Effector memory CD8-positive, alpha-beta T cell (primary cell): ENCODE data around the gene AP3D1.
A peak's percentile ranks its signal among the peaks of the same experiment; 100 is the strongest.

Source experiments
- ATAC-seq: fragments of 150-1000 bp; cut with Tn5 transposase; replicated peaks from 2 replicates; pipeline ENCODE4 v1.10.0; 2021; ENCODE audit warnings: mild to moderate bottlenecking, moderate library complexity
- DNase-seq, 3 experiments: peaks; one replicate each; pipeline ENCODE4 v3.0.0; 2021
- H3K27ac Mint-ChIP-seq, 2 donors: one replicate each; pipeline ENCODE4 v1.8.0; 2022; ENCODE audit warnings: mild to moderate bottlenecking in 2 of 2, mixed read lengths in 2 of 2, moderate library complexity in 2 of 2
- H3K27me3 Mint-ChIP-seq, 2 donors: one replicate each; pipeline ENCODE4 v1.8.0; 2022; ENCODE audit warnings: mixed read lengths in 2 of 2
- H3K36me3 Mint-ChIP-seq: one replicate; pipeline ENCODE4 v1.8.0; 2022; ENCODE audit warnings: mild to moderate bottlenecking, moderate library complexity, mixed read lengths; ENCODE audit not compliant: insufficient read depth
- H3K4me1 Mint-ChIP-seq, 2 donors: one replicate each; pipeline ENCODE4 v1.8.0; 2022; ENCODE audit warnings: low read depth in 2 of 2, mixed read lengths in 2 of 2
- H3K4me3 Mint-ChIP-seq, 2 donors: one replicate each; pipeline ENCODE4 v1.8.0; 2022; ENCODE audit warnings: mild to moderate bottlenecking in 2 of 2, mixed read lengths in 2 of 2, moderate library complexity in 2 of 2
- H3K9me3 Mint-ChIP-seq, 2 donors: one replicate each; pipeline ENCODE4 v1.8.0; 2022; ENCODE audit warnings: mixed read lengths in 2 of 2

Gene AP3D1

DNA sequence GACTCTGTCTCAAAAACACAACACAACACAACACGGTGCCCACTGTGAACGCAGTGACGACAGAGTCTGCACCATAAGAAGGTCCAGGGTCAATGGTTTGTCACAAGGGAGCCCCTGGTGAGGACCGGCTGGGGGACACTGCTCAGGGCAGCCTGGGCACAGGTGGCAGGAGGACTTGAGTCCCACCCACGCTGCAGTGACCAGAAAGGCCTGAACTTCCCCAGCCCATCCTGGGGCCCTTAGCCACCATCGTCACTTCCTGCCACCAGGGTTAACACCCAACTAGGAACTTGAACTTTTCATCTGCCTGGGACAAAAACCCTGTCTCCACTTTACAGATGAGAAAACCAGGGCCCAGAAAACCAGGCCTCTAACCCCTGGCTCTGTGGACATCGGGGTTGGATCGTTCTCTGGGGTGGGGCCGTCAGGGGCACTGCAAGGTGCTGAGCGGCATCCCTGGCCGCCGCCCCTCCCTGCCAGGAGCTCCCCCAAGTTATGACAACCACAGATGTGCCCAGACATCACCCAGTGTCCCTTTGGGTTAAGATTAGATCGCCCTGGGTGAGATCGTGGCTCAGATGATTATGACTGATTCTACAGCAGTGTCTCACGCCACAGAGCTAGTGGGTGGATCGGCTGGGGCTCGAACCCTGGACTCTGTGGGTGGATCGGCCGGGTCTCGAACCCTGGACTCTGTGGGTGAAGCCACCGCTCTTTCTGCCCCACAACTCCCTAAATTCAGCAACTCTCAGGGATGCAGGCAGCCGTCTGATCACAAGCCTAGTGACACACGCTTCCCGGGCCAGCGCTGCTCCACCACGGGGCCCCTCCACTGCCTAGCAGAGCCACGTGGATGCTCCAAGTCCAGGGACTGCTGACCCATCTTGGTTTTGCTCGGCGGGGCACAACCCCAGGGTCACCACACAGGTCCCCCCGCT is 69.2 kb downstream of the AP3D1 start:
- peak; percentile 50 for ATAC-seq
- no peaks in the 10 kb centered on the region for H3K27me3 Mint-ChIP-seq
- peak overlapping the region; percentile 97 to 98 for H3K27ac Mint-ChIP-seq
- DNase-seq = peak; percentile 60 to 68 (median 65)
- H3K4me1 Mint-ChIP-seq = peaks cover 55 to 56% of the 10 kb centered on the region in 2 donors
- H3K9me3 Mint-ChIP-seq = no peaks in the 10 kb centered on the region
- peaks cover 97% of the 10 kb centered on the region for H3K36me3 Mint-ChIP-seq
- peak overlapping the region; percentile 96 to 98 for H3K4me3 Mint-ChIP-seq

DNA sequence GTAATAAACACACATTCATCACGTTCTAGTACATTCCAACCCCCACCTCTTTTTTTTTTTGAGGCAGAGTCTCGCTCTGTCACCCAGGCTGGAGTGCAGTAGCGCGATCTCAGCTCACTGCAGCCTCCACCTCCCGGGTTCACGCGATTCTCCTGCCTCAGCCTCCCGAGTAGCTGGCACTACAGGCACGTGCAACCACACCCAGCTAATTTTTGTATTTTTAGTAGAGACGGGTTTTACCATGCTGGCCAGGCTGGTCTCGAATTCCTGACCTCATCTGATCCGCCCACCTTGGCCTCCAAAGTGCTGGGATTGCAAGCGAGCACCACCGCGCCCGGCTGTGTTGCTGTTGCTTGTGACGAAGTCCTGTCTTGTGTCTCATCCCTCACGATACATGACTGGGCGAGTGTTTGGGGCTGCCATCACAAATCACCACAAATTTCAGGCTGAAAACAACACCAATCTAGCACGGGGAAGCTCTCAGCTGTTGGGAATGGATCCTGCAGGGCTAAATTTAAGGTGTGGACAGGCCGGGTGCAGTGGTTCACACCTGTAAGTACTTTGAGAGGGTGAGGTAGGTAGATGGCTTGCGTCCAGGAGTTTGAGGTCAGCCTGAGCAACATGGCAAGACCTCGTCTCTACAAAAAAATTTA is 70.9 kb downstream of the AP3D1 start:
- Mint-ChIP-seq H3K4me3 (peak overlapping the region; percentile 96 to 98), H3K4me1 (peaks cover 46% of the 10 kb centered on the region in 2 donors), H3K36me3 (peaks cover 100% of the 10 kb centered on the region), H3K9me3 (no peaks in the 10 kb centered on the region), H3K27me3 (no peaks in the 10 kb centered on the region), H3K27ac (peak overlapping the region; percentile 97 to 98)
- ATAC-seq (no peak), DNase-seq (no peak)

DNA sequence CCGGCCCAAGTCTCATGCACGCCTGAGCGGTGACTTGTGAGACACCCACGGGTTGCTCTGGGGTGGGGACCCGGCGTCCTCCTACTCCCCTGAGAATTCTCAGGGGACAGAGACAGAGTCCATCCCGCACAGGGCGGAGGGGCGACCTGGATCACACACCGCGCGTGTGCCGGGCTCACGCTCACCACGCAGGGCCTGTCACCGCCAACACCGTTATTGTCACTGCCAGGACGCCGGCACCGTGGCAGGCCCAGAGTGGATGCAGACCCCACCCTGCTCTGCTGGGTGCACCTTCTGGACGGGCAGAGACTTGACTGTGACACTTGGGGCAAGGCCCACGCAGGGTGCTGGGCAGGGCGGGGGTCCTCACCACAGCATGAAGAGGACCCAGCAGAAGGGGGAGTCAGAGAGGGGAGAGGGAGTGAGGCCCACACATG is 71.5 kb downstream of the AP3D1 start:
- H3K36me3 Mint-ChIP-seq = peaks cover 100% of the 10 kb centered on the region
- H3K4me1 Mint-ChIP-seq = peaks cover 41 to 42% of the 10 kb centered on the region in 2 donors
- DNase-seq = no peak
- ATAC-seq = no peak
- peak overlapping the region; percentile 96 to 98 for H3K4me3 Mint-ChIP-seq
- peak overlapping the region; percentile 97 to 98 for H3K27ac Mint-ChIP-seq
- H3K27me3 Mint-ChIP-seq = no peaks in the 10 kb centered on the region
- no peaks in the 10 kb centered on the region for H3K9me3 Mint-ChIP-seq

DNA sequence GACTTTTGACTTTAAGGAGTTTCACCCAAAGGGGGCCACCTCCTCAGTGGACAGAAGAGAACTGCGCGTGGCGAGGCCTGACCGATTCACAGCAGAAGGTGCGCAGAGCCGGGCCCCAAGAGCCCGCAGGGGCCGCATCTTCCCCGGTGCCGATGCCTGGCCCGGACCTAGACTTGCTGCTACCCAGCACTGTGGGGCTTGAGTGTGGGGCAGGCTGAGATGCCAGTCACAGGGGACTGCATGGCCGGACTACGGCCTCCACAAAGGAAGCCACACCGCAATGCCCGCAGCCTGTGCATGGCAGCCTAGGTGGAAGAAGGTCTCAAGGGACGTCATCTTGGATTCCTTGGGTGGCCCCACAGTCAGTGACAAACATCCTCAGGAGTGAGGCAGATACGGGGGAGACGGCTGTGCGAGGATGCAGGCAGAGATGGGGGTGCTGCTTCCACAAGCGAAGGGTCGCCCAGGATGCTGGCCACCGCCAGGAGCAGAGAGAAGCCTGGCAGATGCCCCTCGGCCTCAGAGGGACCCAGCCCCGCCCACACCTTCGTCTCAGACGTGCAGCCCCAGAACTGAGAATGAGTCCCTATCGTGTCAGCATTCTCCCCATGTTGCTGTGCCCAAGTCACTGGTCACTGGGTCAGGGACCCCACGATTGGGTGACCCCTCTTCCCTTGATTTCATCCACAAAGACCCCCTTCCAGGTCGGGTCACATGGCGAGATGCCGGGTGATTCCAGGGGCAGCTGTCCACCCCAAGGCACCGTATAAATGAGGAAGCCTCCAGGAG is 72.1 kb downstream of the AP3D1 start:
- no peaks in the 10 kb centered on the region for H3K9me3 Mint-ChIP-seq
- ATAC-seq = no peak
- no peak for DNase-seq
- peak overlapping the region; percentile 97 to 98 for H3K27ac Mint-ChIP-seq
- peak overlapping the region; percentile 96 to 98 for H3K4me3 Mint-ChIP-seq
- H3K4me1 Mint-ChIP-seq = peaks cover 41 to 42% of the 10 kb centered on the region in 2 donors
- peaks cover 100% of the 10 kb centered on the region for H3K36me3 Mint-ChIP-seq
- H3K27me3 Mint-ChIP-seq = no peaks in the 10 kb centered on the region

DNA sequence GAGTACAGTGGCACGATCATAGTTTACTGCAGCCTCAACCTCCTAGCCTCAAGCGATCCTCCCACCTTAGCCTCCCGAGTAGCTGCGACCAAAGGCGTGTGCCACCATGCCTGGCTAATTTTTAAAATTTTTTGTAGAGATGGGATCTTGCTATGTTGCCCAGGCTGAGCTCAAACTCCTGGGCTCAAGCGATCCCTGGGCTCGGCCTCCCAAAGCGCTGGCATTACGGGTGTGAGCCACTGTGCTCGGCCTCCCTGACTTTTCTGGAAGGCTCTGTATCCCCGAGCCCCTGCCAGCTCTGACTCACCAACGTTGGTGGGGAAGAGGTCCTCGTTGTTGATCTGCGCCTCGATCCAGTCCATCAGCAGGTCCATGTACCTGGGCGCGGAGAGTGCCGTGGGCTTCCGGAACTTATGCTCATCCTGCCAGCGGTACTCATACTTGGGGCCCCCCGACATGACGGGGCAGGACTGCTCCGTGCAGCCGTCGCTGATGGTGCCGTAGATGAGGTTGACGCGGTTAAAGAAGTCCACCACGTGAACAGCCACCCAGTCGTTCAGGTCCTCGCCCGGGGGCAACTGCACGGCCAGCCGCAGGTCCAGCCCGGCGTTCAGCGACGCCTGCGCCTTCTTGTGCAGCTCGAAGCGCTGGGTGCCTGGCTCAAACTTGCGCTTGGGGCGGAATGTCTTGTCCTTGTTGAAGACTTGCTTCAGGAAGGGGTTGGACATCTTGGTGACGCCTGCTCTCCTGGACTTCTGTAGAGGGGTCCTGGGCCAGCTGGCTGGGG is 73.3 kb downstream of the AP3D1 start:
- DNase-seq (no peak), ATAC-seq (no peak)
- H3K4me1 Mint-ChIP-seq = peaks cover 36 to 38% of the 10 kb centered on the region in 2 donors
- no peaks in the 10 kb centered on the region for H3K27me3 Mint-ChIP-seq
- H3K4me3 Mint-ChIP-seq = peak overlapping the region in 1 of 2 donors; percentile 98
- H3K36me3 Mint-ChIP-seq = peaks cover 100% of the 10 kb centered on the region
- H3K9me3 Mint-ChIP-seq = no peaks in the 10 kb centered on the region
- peak overlapping the region; percentile 22 to 98 for H3K27ac Mint-ChIP-seq

DNA sequence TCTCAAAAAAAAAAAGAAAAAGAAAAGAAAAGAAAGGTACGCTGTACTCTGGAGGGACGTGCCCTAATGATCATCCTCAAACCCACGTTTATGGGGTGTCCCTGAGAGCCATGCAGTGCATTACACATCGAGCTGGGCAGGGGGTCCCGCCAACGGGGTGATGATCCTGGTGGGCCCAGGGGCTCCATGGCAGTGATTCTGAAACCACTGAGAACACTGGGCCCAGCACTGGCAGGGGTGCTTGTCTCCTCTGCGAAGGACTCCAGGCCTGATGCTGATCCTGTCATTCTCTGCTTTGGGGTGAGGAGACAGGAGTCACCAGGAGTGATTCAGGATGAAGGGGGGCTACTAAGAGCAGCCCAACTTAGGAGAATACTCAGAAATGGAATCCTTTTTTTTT is 74.0 kb downstream of the AP3D1 start:
- DNase-seq = no peak
- no peaks in the 10 kb centered on the region for H3K27me3 Mint-ChIP-seq
- no peak overlapping the region for H3K4me3 Mint-ChIP-seq
- H3K36me3 Mint-ChIP-seq = peaks cover 100% of the 10 kb centered on the region
- H3K27ac Mint-ChIP-seq = peak overlapping the region; percentile 22 to 98
- ATAC-seq = no peak
- no peaks in the 10 kb centered on the region for H3K9me3 Mint-ChIP-seq
- peaks cover 33 to 34% of the 10 kb centered on the region in 2 donors for H3K4me1 Mint-ChIP-seq

DNA sequence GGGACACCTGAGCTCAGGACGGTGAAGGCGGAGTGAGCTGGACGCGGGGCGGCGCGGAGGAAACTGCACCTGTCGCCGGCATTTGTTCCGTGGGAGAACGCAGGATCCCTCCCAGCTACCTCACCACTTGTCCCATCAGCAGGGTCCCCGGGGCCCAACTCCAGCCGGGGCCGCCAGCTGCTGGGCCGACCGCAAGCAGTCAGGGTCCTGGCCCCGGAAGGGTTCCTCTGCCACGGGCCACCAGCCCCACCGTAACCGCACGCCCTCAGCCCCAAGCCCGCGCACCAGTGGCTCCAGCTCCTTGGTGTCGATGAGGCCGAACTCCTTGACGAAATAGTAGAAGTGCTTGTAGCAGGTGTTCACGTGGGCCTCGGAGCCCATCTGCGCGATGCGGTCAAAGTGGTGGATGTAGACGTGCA is 74.8 kb downstream of the AP3D1 start:
- no peak for DNase-seq

DNA sequence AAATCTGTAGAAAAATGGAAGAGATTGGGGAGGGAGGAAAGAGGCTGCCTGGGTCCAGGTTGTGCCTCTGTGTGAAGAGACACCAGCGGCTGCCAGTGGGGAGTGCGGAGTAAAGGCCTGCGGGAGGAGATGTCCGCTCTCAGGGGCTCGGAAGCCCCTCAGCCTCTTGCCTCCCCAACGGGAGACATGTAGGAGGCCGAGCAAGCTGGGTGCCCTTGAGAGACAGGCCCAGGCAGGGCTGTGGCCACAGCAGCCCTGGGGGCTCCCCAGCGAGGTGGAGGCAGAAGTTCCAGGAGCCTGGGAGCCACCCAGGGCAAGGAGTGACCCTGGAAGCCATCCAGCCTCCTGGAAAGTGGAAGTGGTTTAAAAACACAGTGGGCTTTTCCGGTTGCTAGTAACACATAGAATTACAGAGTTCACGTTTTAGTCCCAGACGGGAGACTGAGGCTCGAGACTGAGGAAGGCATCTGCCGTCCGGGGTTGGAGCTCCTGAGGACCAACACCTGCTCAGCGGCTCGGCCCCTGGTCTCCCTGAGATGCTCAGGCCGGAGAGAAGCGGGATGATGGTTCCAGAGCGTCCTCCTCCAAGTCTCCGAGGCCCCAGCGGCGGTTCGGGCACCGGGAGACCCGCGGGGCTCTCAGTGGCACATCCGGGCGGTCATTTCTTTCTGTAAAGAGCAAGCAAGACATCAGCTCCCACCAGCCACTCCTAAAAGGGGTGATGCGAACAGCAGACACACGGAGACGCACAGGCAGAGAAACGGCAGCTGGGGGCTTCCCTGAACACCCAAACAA is 78.4 kb downstream of the AP3D1 start:
- ATAC-seq (no peak), DNase-seq (no peak)
- H3K27ac Mint-ChIP-seq = peak overlapping the region; percentile 90 to 92
- no peaks in the 10 kb centered on the region for H3K27me3 Mint-ChIP-seq
- peaks cover 100% of the 10 kb centered on the region for H3K36me3 Mint-ChIP-seq
- peaks cover 12 to 27% of the 10 kb centered on the region in 2 donors for H3K4me1 Mint-ChIP-seq
- H3K9me3 Mint-ChIP-seq = no peaks in the 10 kb centered on the region
- peak overlapping the region; percentile 1 to 43 for H3K4me3 Mint-ChIP-seq

More for the DNA sequence above, 74.8 kb downstream of the AP3D1 start:
- Mint-ChIP-seq H3K27me3 (no peaks in the 10 kb centered on the region), H3K4me1 (peaks cover 25 to 31% of the 10 kb centered on the region in 2 donors), H3K36me3 (peaks cover 100% of the 10 kb centered on the region), H3K4me3 (no peak overlapping the region), H3K27ac (peak overlapping the region in 1 of 2 donors; percentile 98), H3K9me3 (no peaks in the 10 kb centered on the region)
- no peak for ATAC-seq

DNA sequence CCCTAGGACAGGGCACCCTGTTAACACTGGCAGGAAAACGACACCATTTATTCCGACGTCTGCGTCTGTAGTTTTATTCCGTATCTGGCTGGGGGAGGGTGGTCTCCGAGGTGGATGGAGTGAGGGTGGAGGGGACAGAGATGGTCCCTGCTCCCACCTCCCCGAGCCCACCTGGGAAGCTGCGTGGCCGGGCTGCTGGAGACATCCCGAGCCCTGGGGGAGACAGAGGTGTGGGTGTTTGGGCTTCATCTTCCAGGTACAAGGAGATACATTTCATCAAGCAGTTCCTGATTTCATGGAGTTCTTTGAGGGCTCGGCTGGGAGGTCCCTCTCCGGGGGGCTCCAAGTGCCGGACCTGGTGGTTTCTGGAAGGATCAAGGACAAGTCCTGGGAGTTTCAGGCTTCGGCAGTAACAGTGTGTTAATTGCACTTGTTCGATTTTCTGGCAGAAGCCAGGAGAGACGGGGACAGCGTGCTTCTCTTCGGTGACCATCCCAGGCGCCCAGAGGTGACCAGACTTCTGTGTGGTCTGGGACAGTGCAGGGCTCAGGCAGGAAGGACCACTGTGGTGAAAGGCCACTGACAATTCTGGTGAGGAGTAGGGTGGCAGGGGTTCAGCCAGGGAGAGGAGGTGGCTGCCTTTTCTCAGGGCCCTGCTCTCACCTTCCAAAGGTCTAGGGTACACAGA is 80.2 kb downstream of the AP3D1 start:
- peaks cover 89% of the 10 kb centered on the region for H3K36me3 Mint-ChIP-seq
- H3K4me1 Mint-ChIP-seq = peaks cover 12 to 27% of the 10 kb centered on the region in 2 donors
- ATAC-seq (no peak), DNase-seq (no peak)
- H3K4me3 Mint-ChIP-seq = peak overlapping the region; percentile 3 to 36
- H3K9me3 Mint-ChIP-seq = no peaks in the 10 kb centered on the region
- no peaks in the 10 kb centered on the region for H3K27me3 Mint-ChIP-seq
- H3K27ac Mint-ChIP-seq = peak overlapping the region; percentile 74 to 90

DNA sequence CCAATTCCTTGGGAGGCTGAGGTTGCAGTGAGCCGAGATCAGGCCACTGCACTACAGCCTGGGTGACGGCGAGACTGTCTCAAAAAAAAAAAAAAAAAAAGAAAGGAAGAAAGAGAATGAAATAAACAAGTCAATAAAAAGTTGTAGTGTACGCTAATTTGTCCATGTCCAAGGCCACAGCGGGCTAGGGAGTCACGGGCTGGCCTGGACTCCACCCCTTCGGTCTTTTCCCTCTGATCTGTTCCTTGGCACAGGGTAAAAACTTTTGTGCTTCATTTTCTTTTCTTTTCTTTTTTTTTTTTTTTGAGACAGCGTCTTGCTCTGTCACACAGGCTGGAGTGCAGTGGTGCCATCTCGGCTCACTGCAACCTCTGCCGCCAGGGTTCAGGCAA is 80.9 kb downstream of the AP3D1 start:
- ATAC-seq = no peak
- Mint-ChIP-seq H3K4me3 (peak overlapping the region in 1 of 2 donors; percentile 36), H3K27me3 (no peaks in the 10 kb centered on the region), H3K27ac (peak overlapping the region; percentile 74 to 90), H3K36me3 (peaks cover 82% of the 10 kb centered on the region), H3K4me1 (peaks cover 12 to 27% of the 10 kb centered on the region in 2 donors), H3K9me3 (no peaks in the 10 kb centered on the region)
- DNase-seq = no peak

DNA sequence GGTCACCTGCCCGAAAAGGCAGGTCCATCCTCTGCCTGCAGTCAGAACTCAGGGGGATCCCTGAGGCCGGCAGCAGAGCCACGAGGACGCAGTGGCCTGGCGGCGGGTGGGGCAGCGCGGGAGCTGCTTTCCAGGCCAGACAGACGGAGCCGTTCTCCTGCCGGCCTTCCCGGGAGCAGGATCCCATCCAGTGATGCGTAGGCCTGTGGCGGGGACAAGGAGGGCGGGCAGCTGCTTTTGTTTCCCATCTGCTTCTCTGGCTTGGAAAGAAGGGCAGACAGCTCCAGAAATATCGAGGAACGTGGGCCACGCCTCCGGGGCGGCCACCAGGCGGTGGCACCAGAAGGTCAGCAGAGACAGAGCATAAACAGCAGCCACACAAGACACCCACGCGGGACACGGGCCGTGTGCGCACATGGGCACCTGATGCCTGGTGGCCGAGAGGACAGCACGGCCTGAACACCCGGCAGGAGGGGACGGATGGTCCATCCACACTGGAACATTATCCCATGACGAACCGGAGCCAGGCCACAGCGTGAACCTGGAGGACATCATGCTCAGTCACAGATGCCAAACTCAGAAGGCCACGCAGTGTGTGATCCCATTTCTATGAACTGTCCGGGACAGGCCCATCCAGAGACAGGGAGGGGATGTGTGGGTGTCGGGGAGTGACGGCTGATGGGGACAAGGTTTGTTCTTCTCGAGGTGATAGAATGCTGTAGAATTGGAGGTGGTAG is 86.4 kb downstream of the AP3D1 start:
- H3K9me3 Mint-ChIP-seq = no peaks in the 10 kb centered on the region
- H3K36me3 Mint-ChIP-seq = peaks cover 40% of the 10 kb centered on the region
- no peak for ATAC-seq
- no peak overlapping the region for H3K4me3 Mint-ChIP-seq
- no peak for DNase-seq
- H3K4me1 Mint-ChIP-seq = peaks cover 17 to 28% of the 10 kb centered on the region in 2 donors
- H3K27ac Mint-ChIP-seq = peak overlapping the region; percentile 46 to 67
- H3K27me3 Mint-ChIP-seq = no peaks in the 10 kb centered on the region
